Mesendoderm (in vitro differentiated cells): ENCODE data around the gene SPATA17.
A peak's percentile ranks its signal among the peaks of the same experiment; 100 is the strongest.

ENCODE experiments used
- DNase-seq: peaks from one replicate; pipeline ENCODE4 v3.0.0; 2013
- H2AK5ac ChIP-seq: 2 replicates; pipeline ENCODE4 v1.6.1; 2013; ENCODE audit warnings: low read length, inconsistent platforms
- H2BK120ac ChIP-seq: 2 replicates; pipeline ENCODE4 v1.6.1; 2013; ENCODE audit warnings: low read depth, mild to moderate bottlenecking, low read length, moderate library complexity, mixed read lengths
- H2BK15ac ChIP-seq: replicated peaks from 2 replicates; pipeline ENCODE4 v1.6.1; 2013; ENCODE audit warnings: low read depth, mild to moderate bottlenecking, moderate library complexity
- H2BK5ac ChIP-seq: 2 replicates; pipeline ENCODE4 v1.6.1; 2013; ENCODE audit warnings: low read length, inconsistent platforms
- H3K18ac ChIP-seq: 2 replicates; pipeline ENCODE4 v1.6.1; 2013; ENCODE audit warnings: mild to moderate bottlenecking, low read length, mixed read lengths
- H3K23ac ChIP-seq: one replicate; pipeline ENCODE4 v1.6.1; 2013; ENCODE audit warnings: low read length
- H3K27ac ChIP-seq: 2 replicates; pipeline ENCODE4 v1.5.1; 2013; ENCODE audit warnings: low read depth, mild to moderate bottlenecking, inconsistent platforms, low read length, moderate library complexity
- H3K27me3 ChIP-seq: 2 replicates; pipeline ENCODE4 v1.6.1; 2013; ENCODE audit warnings: low read length, control low read depth, mild to moderate bottlenecking, inconsistent platforms; ENCODE audit not compliant: insufficient read depth, poor library complexity
- H3K36me3 ChIP-seq: 2 replicates; pipeline ENCODE4 v1.6.1; 2013; ENCODE audit warnings: low read length, inconsistent platforms; ENCODE audit not compliant: control insufficient read depth, insufficient read depth
- H3K4ac ChIP-seq: one replicate; pipeline ENCODE4 v1.6.1; 2013; ENCODE audit warnings: low read depth, mild to moderate bottlenecking, low read length, moderate library complexity
- H3K4me1 ChIP-seq: 2 replicates; pipeline ENCODE4 v1.6.1; 2013; ENCODE audit warnings: low read depth, low read length, inconsistent platforms; ENCODE audit not compliant: control insufficient read depth
- H3K4me2 ChIP-seq: 2 replicates; pipeline ENCODE4 v1.6.1; 2013; ENCODE audit warnings: low read length
- H3K4me3 ChIP-seq: 2 replicates; pipeline ENCODE4 v1.5.1; 2013; ENCODE audit warnings: mild to moderate bottlenecking, low read length
- H3K56ac ChIP-seq: one replicate; pipeline ENCODE4 v1.6.1; 2013; ENCODE audit warnings: low read length
- H3K79me1 ChIP-seq: 2 replicates; pipeline ENCODE4 v1.6.1; 2013; ENCODE audit warnings: low read length, inconsistent platforms
- H3K79me2 ChIP-seq: 2 replicates; pipeline ENCODE4 v1.6.1; 2013; ENCODE audit warnings: mild to moderate bottlenecking, low read length; ENCODE audit not compliant: control insufficient read depth, insufficient read depth
- H3K9ac ChIP-seq: 2 replicates; pipeline ENCODE4 v1.6.1; 2013; ENCODE audit warnings: low read length, inconsistent platforms
- H4K5ac ChIP-seq: one replicate; pipeline ENCODE4 v1.6.1; 2013; ENCODE audit warnings: low read length
- H4K8ac ChIP-seq: one replicate; pipeline ENCODE4 v1.6.1; 2013; ENCODE audit warnings: low read depth, mild to moderate bottlenecking, control low read depth, low read length, moderate library complexity
- WGBS: extraction: QIAGEN DNeasy Blood & Tissue Kit; methylation state at CpG from one replicate; pipeline ENCODE4 v1.1.7; 2013; ENCODE audit warnings: low lambda C conversion rate, missing lambda C conversion rate; ENCODE audit not compliant: insufficient coverage; ENCODE audit errors: extremely low coverage; 5-methylcytosine and 5-hydroxymethylcytosine counted together

SPATA17 gene

GRCh38 chr1:217622042-217622441 is 9.1 kb upstream of the SPATA17 start:
- no peaks in the 10 kb centered on the region for H3K27me3 ChIP-seq
- no peak overlapping the region for H3K56ac ChIP-seq
- no peak overlapping the region for H3K18ac ChIP-seq
- H2BK15ac ChIP-seq = no peak overlapping the region
- H2BK5ac ChIP-seq = no peak overlapping the region
- H3K36me3 ChIP-seq = peaks cover 1% of the 10 kb centered on the region
- H3K79me2 ChIP-seq = peaks cover 4% of the 10 kb centered on the region
- no peak overlapping the region for H3K27ac ChIP-seq
- H3K79me1 ChIP-seq = peaks cover 2% of the 10 kb centered on the region
- H2AK5ac ChIP-seq = no peak overlapping the region
- H3K23ac ChIP-seq = no peak overlapping the region
- H2BK120ac ChIP-seq = no peak overlapping the region
- no CpG with 5 or more reads among the region's 3 CpGs for WGBS
- no peak overlapping the region for H4K5ac ChIP-seq
- H3K4me2 ChIP-seq = no peak overlapping the region
- no peak overlapping the region for H3K4ac ChIP-seq
- H3K4me3 ChIP-seq = no peak overlapping the region
- H4K8ac ChIP-seq = no peak overlapping the region
- no peak overlapping the region for H3K9ac ChIP-seq
- no peaks in the 10 kb centered on the region for H3K4me1 ChIP-seq
- no peak for DNase-seq

GRCh38 chr1:217626321-217626720 is 4.8 kb upstream of the SPATA17 start:
- Histone ChIP-seq H3K27ac (no peak overlapping the region), H2BK5ac (no peak overlapping the region), H2AK5ac (no peak overlapping the region), H3K4ac (no peak overlapping the region), H3K56ac (no peak overlapping the region), H3K18ac (no peak overlapping the region), H3K4me1 (no peaks in the 10 kb centered on the region), H3K4me3 (no peak overlapping the region), H3K9ac (no peak overlapping the region), H4K8ac (no peak overlapping the region), H3K79me2 (peaks cover 17% of the 10 kb centered on the region), H3K4me2 (no peak overlapping the region), H4K5ac (no peak overlapping the region), H2BK15ac (no peak overlapping the region), H3K36me3 (no peaks in the 10 kb centered on the region), H3K27me3 (no peaks in the 10 kb centered on the region), H2BK120ac (no peak overlapping the region), H3K79me1 (no peaks in the 10 kb centered on the region), H3K23ac (no peak overlapping the region)
- WGBS = no CpG with 5 or more reads among the region's 2 CpGs
- no peak for DNase-seq

GRCh38 chr1:217627431-217627830 is 3.7 kb upstream of the SPATA17 start:
- H3K79me1 ChIP-seq = no peaks in the 10 kb centered on the region
- no peak overlapping the region for H2BK120ac ChIP-seq
- no peak overlapping the region for H2BK5ac ChIP-seq
- H3K18ac ChIP-seq = no peak overlapping the region
- no peaks in the 10 kb centered on the region for H3K36me3 ChIP-seq
- no peak overlapping the region for H4K5ac ChIP-seq
- H3K4me2 ChIP-seq = no peak overlapping the region
- H3K4me3 ChIP-seq = no peak overlapping the region
- no peak overlapping the region for H4K8ac ChIP-seq
- H2BK15ac ChIP-seq = no peak overlapping the region
- H3K56ac ChIP-seq = no peak overlapping the region
- peak; percentile 23 for DNase-seq
- peaks cover 14% of the 10 kb centered on the region for H3K79me2 ChIP-seq
- WGBS = no CpG with 5 or more reads among the region's 3 CpGs
- H3K9ac ChIP-seq = no peak overlapping the region
- H2AK5ac ChIP-seq = no peak overlapping the region
- no peak overlapping the region for H3K27ac ChIP-seq
- H3K27me3 ChIP-seq = no peaks in the 10 kb centered on the region
- H3K4ac ChIP-seq = no peak overlapping the region
- no peak overlapping the region for H3K23ac ChIP-seq
- no peaks in the 10 kb centered on the region for H3K4me1 ChIP-seq

GRCh38 chr1:217642455-217642854 is 11.3 kb downstream of the SPATA17 start:
- no peaks in the 10 kb centered on the region for H3K27me3 ChIP-seq
- no peak overlapping the region for H4K5ac ChIP-seq
- H3K27ac ChIP-seq = no peak overlapping the region
- peak; percentile 61 for DNase-seq
- H2BK120ac ChIP-seq = no peak overlapping the region
- H3K4me2 ChIP-seq = no peak overlapping the region
- no peak overlapping the region for H3K4me3 ChIP-seq
- no peak overlapping the region for H2BK5ac ChIP-seq
- H3K18ac ChIP-seq = no peak overlapping the region
- no peak overlapping the region for H3K23ac ChIP-seq
- no peaks in the 10 kb centered on the region for H3K79me1 ChIP-seq
- WGBS = no CpG with 5 or more reads among the region's 6 CpGs
- H3K4me1 ChIP-seq = no peaks in the 10 kb centered on the region
- H3K36me3 ChIP-seq = no peaks in the 10 kb centered on the region
- H2AK5ac ChIP-seq = no peak overlapping the region
- no peak overlapping the region for H4K8ac ChIP-seq
- H3K4ac ChIP-seq = no peak overlapping the region
- H3K9ac ChIP-seq = no peak overlapping the region
- H3K56ac ChIP-seq = no peak overlapping the region
- H3K79me2 ChIP-seq = no peaks in the 10 kb centered on the region
- no peak overlapping the region for H2BK15ac ChIP-seq

- H3K4me3 ChIP-seq = no peak overlapping the region
- H4K5ac ChIP-seq = no peak overlapping the region
- DNase-seq = no peak
- no peak overlapping the region for H2BK5ac ChIP-seq
- no peak overlapping the region for H4K8ac ChIP-seq
- no peak overlapping the region for H2BK15ac ChIP-seq
- H3K27ac ChIP-seq = no peak overlapping the region
- H3K27me3 ChIP-seq = no peaks in the 10 kb centered on the region
- no peaks in the 10 kb centered on the region for H3K4me1 ChIP-seq
- no peak overlapping the region for H2AK5ac ChIP-seq
- H3K4ac ChIP-seq = no peak overlapping the region
- H3K23ac ChIP-seq = no peak overlapping the region
- no CpG with 5 or more reads among the region's 13 CpGs for WGBS
- H3K4me2 ChIP-seq = no peak overlapping the region
- no peaks in the 10 kb centered on the region for H3K79me1 ChIP-seq
- no peaks in the 10 kb centered on the region for H3K36me3 ChIP-seq
- no peaks in the 10 kb centered on the region for H3K79me2 ChIP-seq
- H3K9ac ChIP-seq = no peak overlapping the region
- H2BK120ac ChIP-seq = no peak overlapping the region
- H3K18ac ChIP-seq = no peak overlapping the region
- no peak overlapping the region for H3K56ac ChIP-seq
These were observed 16.6 kb downstream of the SPATA17 start for GRCh38 chr1:217647791-217648190.

GRCh38 chr1:217650674-217651073 is 19.5 kb downstream of the SPATA17 start:
- Histone ChIP-seq H3K56ac (no peak overlapping the region), H3K36me3 (no peaks in the 10 kb centered on the region), H4K5ac (no peak overlapping the region), H3K18ac (no peak overlapping the region), H4K8ac (no peak overlapping the region), H3K27ac (no peak overlapping the region), H3K4me2 (no peak overlapping the region), H2BK120ac (no peak overlapping the region), H3K4me3 (no peak overlapping the region), H3K27me3 (no peaks in the 10 kb centered on the region), H2BK15ac (no peak overlapping the region), H3K9ac (no peak overlapping the region), H3K79me2 (no peaks in the 10 kb centered on the region), H3K79me1 (no peaks in the 10 kb centered on the region), H3K4ac (no peak overlapping the region), H2AK5ac (no peak overlapping the region), H2BK5ac (no peak overlapping the region), H3K23ac (no peak overlapping the region), H3K4me1 (no peaks in the 10 kb centered on the region)
- no CpG with 5 or more reads among the region's 4 CpGs for WGBS
- DNase-seq = no peak
